HG02943 (cell line): ENCODE measurements around the gene SLC30A4.
"Not testable (repeated sequence)": the region's sequence is repeated elsewhere in the genome, so short reads cannot be mapped to it uniquely, and the experiment has no call there.

Experiments
- ATAC-seq: cut with Tn5 transposase; IDR thresholded peaks from one replicate; pipeline ENCODE4 v1.9.1; 2021; ENCODE audit warnings: mild to moderate bottlenecking, low read depth, moderate library complexity; ENCODE audit not compliant: unreplicated experiment

SLC30A4 gene

GRCh38 chr15:45522328-45523165, at the start of gene SLC30A4:
TSS of gene SLC30A4 (minus strand) at chr15:45522755. CDS start at chr15:45522354, 401 bp downstream.
- peak; percentile 57 for ATAC-seq

- ATAC-seq, result peak; percentile 71
Measured at GRCh38 chr15:45555934-45556608, 33.5 kb upstream of the SLC30A4 start.

- no peak for ATAC-seq
Measured at GRCh38 chr15:45551676-45552075, 29.1 kb upstream of the SLC30A4 start.

GRCh38 chr15:45550436-45550835, 27.9 kb upstream of the SLC30A4 start:
- ATAC-seq, result no peak

GRCh38 chr15:45549541-45550220, 27.1 kb upstream of the SLC30A4 start:
- no peak for ATAC-seq

- no peak for ATAC-seq
Measured at GRCh38 chr15:45548753-45549520, 26.4 kb upstream of the SLC30A4 start.

- no peak for ATAC-seq
Measured at GRCh38 chr15:45546789-45547188, 24.2 kb upstream of the SLC30A4 start.

- ATAC-seq, result no peak
Measured at GRCh38 chr15:45544266-45545023, 21.9 kb upstream of the SLC30A4 start.

GRCh38 chr15:45543051-45543450, 20.5 kb upstream of the SLC30A4 start:
- no peak for ATAC-seq

GRCh38 chr15:45540531-45540930, 18.0 kb upstream of the SLC30A4 start:
- no peak for ATAC-seq

GRCh38 chr15:45539680-45540079, 17.1 kb upstream of the SLC30A4 start:
- ATAC-seq, result no peak

- no peak for ATAC-seq
Measured at GRCh38 chr15:45536934-45537333, 14.4 kb upstream of the SLC30A4 start.

GRCh38 chr15:45535486-45536042, 13.0 kb upstream of the SLC30A4 start:
- no peak for ATAC-seq

- no peak for ATAC-seq
Measured at GRCh38 chr15:45534821-45535220, 12.3 kb upstream of the SLC30A4 start.

GRCh38 chr15:45532892-45533291, 10.3 kb upstream of the SLC30A4 start:
- ATAC-seq, result not testable (repeated sequence)

GRCh38 chr15:45529613-45530012, 7.1 kb upstream of the SLC30A4 start:
- no peak for ATAC-seq

GRCh38 chr15:45527086-45527485, 4.5 kb upstream of the SLC30A4 start:
- ATAC-seq, result no peak

GRCh38 chr15:45523166-45523460, 558 bp upstream of the SLC30A4 start:
- no peak for ATAC-seq

GRCh38 chr15:45521596-45522327, 793 bp downstream of the SLC30A4 start:
- ATAC-seq, result peak; percentile 17
